ENCODE data around the gene FAM163A. TPM values are rescaled to one million over a fixed set of nuclear protein-coding genes. Genes with fewer than 3 reads are reported as not detected.

Gene FAM163A
- total RNA-seq, 1 donor from 2014 or later = not detected

DNA sequence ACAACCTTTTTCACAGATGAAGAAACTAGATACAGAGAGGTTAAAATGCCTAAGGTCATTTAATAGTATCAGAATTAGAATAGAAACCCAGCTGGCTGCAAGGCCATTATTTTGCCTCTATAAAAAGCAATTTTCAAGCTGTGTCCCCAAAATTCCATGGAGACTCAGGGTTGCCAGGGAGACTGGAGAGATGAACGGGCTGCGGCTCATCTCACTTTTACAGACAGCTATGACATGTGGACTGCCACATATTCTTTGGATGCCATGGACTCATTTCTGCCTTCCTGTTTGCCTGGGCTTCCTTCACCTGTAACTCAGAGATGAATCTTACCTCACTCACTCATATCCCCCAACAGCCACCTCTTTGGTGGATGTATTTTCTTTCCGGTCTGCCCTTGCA lies 117.6 kb downstream of the FAM163A start:
- no peak for ATAC-seq

DNA sequence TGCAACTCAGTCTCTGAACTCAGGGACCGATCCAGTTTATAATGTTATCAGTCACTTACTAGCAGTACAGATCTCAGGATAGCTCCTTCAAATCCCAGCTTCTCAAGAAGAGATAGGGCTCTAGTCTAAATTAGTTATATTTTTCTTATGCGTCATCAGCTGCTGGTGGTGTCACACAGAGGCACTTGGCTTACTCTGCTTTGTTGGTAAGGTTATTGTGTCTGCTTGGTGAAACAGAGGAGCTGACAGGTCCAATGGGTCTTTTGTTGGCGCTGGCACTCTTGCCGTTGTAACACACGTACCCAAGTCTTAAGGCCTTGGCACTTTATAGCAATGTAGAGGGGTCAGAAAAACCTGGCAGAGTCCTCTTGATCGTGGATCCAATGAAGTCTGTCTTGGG lies 122.3 kb downstream of the FAM163A start:
- no peak for ATAC-seq

Other genes with a start within 250 kb of the FAM163A start
- not detected for gene NPHS2, start 167.3 kb upstream of the FAM163A start, total RNA-seq
- not detected for gene TDRD5, start 151.5 kb upstream of the FAM163A start, total RNA-seq
- 42.7 TPM for gene TOR1AIP2, start 134.5 kb downstream of the FAM163A start, total RNA-seq
- gene TOR1AIP1, start 139.0 kb downstream of the FAM163A start, total RNA-seq = 27.1 TPM
- gene CEP350, start 211.5 kb downstream of the FAM163A start, total RNA-seq = 35.1 TPM